DMS79 treated with DMSO at 0.1 percent for 48 hours (cell line): ENCODE measurements around the gene ARHGAP5.
"Not testable (repeated sequence)": the region's sequence is repeated elsewhere in the genome, so short reads cannot be mapped to it uniquely, and the experiment has no call there.

Experiments
- DNase-seq: peaks from one replicate; lab custom pipeline; 2025; lab: John Stamatoyannopoulos, UW

Gene ARHGAP5

GRCh38 chr14:32121536-32121935 is 44.4 kb downstream of the ARHGAP5 start:
- DNase-seq: no peak

- no peak for DNase-seq
Measured at GRCh38 chr14:32121948-32122347, 44.8 kb downstream of the ARHGAP5 start.

GRCh38 chr14:32126899-32127730 is 50.0 kb downstream of the ARHGAP5 start:
- not testable (repeated sequence) for DNase-seq

- DNase-seq: not testable (repeated sequence)
Measured at GRCh38 chr14:32127731-32128654, 50.9 kb downstream of the ARHGAP5 start.

- no peak for DNase-seq
Measured at GRCh38 chr14:32128703-32129102, 51.6 kb downstream of the ARHGAP5 start.

GRCh38 chr14:32129124-32129523 is 52.0 kb downstream of the ARHGAP5 start:
- DNase-seq: no peak

- not testable (repeated sequence) for DNase-seq
Measured at GRCh38 chr14:32131689-32132088, 54.6 kb downstream of the ARHGAP5 start.

- peak; percentile 99 for DNase-seq
Measured at GRCh38 chr14:32134448-32135097, 57.5 kb downstream of the ARHGAP5 start.

GRCh38 chr14:32136027-32136825 is 59.1 kb downstream of the ARHGAP5 start:
- DNase-seq: no peak

GRCh38 chr14:32137313-32137712 is 60.2 kb downstream of the ARHGAP5 start:
- DNase-seq: no peak

- no peak for DNase-seq
Measured at GRCh38 chr14:32137892-32138291, 60.8 kb downstream of the ARHGAP5 start.

GRCh38 chr14:32142341-32142740 is 65.2 kb downstream of the ARHGAP5 start:
- no peak for DNase-seq

- DNase-seq: no peak
Measured at GRCh38 chr14:32142754-32143437, 65.8 kb downstream of the ARHGAP5 start.

- DNase-seq: no peak
Measured at GRCh38 chr14:32150392-32150791, 73.3 kb downstream of the ARHGAP5 start.

GRCh38 chr14:32166029-32166428 is 88.9 kb downstream of the ARHGAP5 start:
- no peak for DNase-seq

GRCh38 chr14:32166924-32167323 is 89.8 kb downstream of the ARHGAP5 start:
- DNase-seq: no peak

GRCh38 chr14:32167907-32168306 is 90.8 kb downstream of the ARHGAP5 start:
- no peak for DNase-seq

GRCh38 chr14:32169191-32169590 is 92.1 kb downstream of the ARHGAP5 start:
- no peak for DNase-seq

GRCh38 chr14:32171469-32171868 is 94.4 kb downstream of the ARHGAP5 start:
- DNase-seq: no peak

- no peak for DNase-seq
Measured at GRCh38 chr14:32183151-32184058, 106.3 kb downstream of the ARHGAP5 start.
